ENCODE results near the gene FNBP1L.

The FNBP1L gene

GRCh38 chr1:93567255-93567918, 119.5 kb downstream of the FNBP1L start:
- no peak for DNase-seq (ENCODE audit: low read depth in 1 of 2, low spot score in 1 of 2)

- DNase-seq (ENCODE audit: low read depth in 1 of 2, low spot score in 1 of 2) = no peak
Observed at GRCh38 chr1:93569489-93569888, 121.6 kb downstream of the FNBP1L start.

- DNase-seq (ENCODE audit: low read depth in 1 of 2, low spot score in 1 of 2) = no peak
Observed at GRCh38 chr1:93571623-93572310, 123.8 kb downstream of the FNBP1L start.

GRCh38 chr1:93573940-93574469, 126.1 kb downstream of the FNBP1L start:
- no peak for DNase-seq (ENCODE audit: low read depth in 1 of 2, low spot score in 1 of 2)

GRCh38 chr1:93574511-93574910, 126.6 kb downstream of the FNBP1L start:
- DNase-seq (ENCODE audit: low read depth in 1 of 2, low spot score in 1 of 2) = no peak

- no peak for DNase-seq (ENCODE audit: low read depth in 1 of 2, low spot score in 1 of 2)
Observed at GRCh38 chr1:93574991-93575390, 127.1 kb downstream of the FNBP1L start.

- DNase-seq (ENCODE audit: low read depth in 1 of 2, low spot score in 1 of 2) = no peak
Observed at GRCh38 chr1:93575621-93576284, 127.8 kb downstream of the FNBP1L start.

GRCh38 chr1:93576346-93576745, 128.4 kb downstream of the FNBP1L start:
- DNase-seq (ENCODE audit: low read depth in 1 of 2, low spot score in 1 of 2) = no peak

- no peak for DNase-seq (ENCODE audit: low read depth in 1 of 2, low spot score in 1 of 2)
Observed at GRCh38 chr1:93576746-93577145, 128.8 kb downstream of the FNBP1L start.

- DNase-seq (ENCODE audit: low read depth in 1 of 2, low spot score in 1 of 2) = no peak
Observed at GRCh38 chr1:93577536-93578432, 129.9 kb downstream of the FNBP1L start.

GRCh38 chr1:93578433-93578830, 130.5 kb downstream of the FNBP1L start:
- no peak for DNase-seq (ENCODE audit: low read depth in 1 of 2, low spot score in 1 of 2)

GRCh38 chr1:93578911-93579825, 131.2 kb downstream of the FNBP1L start:
- no peak for DNase-seq (ENCODE audit: low read depth in 1 of 2, low spot score in 1 of 2)

GRCh38 chr1:93579891-93580290, 132.0 kb downstream of the FNBP1L start:
- DNase-seq (ENCODE audit: low read depth in 1 of 2, low spot score in 1 of 2) = no peak

GRCh38 chr1:93581917-93582850, 134.3 kb downstream of the FNBP1L start:
- DNase-seq (ENCODE audit: low read depth in 1 of 2, low spot score in 1 of 2) = no peak

- no peak for DNase-seq (ENCODE audit: low read depth in 1 of 2, low spot score in 1 of 2)
Observed at GRCh38 chr1:93584261-93585003, 136.5 kb downstream of the FNBP1L start.

- DNase-seq (ENCODE audit: low read depth in 1 of 2, low spot score in 1 of 2) = no peak
Observed at GRCh38 chr1:93585059-93585966, 137.4 kb downstream of the FNBP1L start.

- DNase-seq (ENCODE audit: low read depth in 1 of 2, low spot score in 1 of 2) = no peak
Observed at GRCh38 chr1:93587354-93587753, 139.4 kb downstream of the FNBP1L start.

All from stimulated activated CD4-positive, alpha-beta T cell treated with anti-CD3 and anti-CD28 coated beads, Interleukin-15, amount 100 ng/mL, for 1 hour (primary cell).